Measurements from ENCODE around the gene SLX9.

- no peak for TF ChIP-seq CTCF (IDR thresholded peaks at IDR 0.05)
- TF ChIP-seq POLR2AphosphoS5 (IDR thresholded peaks at IDR 0.05) = no peak
- TF ChIP-seq POLR2A (IDR thresholded peaks at IDR 0.05) = no peak
Observed at GRCh38 chr21:44904141-44904923, 35.5 kb upstream of the SLX9 start.

Measured in stomach (tissue), 4 donors.